GM18867 (cell line): Measurements from ENCODE around the gene DEAF1.

ENCODE experiments used
- ATAC-seq: cut with Tn5 transposase; IDR thresholded peaks from one replicate; pipeline ENCODE4 v1.9.1; 2021; ENCODE audit warnings: mild to moderate bottlenecking, moderate library complexity; ENCODE audit not compliant: unreplicated experiment

DEAF1 gene

DNA sequence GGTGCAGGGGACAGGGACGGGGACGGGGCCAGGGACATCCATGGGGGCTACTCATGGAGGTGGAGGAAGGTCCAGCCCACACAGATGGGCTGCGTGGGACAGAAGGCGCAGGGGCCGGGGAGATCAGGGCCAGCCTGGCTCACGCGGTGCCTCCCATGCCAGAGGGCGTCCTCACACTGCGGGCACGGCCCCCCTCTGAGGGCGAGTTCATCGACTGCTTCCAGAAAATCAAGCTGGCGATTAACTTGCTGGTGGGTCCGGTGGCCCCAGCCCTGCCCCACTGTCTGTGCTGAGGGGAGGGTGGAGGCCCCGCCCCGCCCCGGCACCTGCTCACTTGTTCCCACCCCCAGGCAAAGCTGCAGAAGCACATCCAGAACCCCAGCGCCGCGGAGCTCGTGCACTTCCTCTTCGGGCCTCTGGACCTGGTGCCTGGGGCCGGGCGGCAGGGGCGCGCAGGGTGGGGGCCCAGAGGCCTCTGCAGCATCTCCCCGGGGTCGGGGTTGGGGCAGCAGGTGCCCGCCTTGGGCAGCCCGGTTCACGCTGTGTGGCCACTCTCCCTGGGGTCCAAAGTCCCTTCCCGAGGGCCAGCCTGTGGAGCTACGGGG, 26.8 kb upstream of the DEAF1 start:
- ATAC-seq: peak; percentile 36

DNA sequence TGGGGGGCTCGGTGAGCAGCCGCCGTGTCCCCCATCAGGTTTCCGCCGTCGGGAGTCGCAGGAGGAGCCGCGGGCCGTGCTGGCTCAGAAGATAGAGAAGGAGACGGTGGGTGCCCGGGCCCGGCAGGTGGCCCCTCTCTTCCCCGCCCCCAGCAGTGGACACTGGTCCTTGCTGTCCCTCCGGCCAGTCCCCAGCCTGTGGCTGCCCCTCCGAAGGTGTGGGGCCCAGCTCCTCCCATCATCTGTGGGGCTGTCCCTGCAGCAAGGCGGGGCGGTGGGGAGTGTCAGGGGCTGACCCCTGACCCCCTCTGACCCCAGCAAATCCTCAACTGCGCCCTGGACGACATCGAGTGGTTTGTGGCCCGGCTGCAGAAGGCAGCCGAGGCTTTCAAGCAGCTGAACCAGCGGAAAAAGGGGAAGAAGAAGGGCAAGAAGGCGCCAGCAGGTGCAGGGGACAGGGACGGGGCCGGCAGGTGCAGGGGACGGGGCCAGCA, 26.3 kb upstream of the DEAF1 start:
- no peak for ATAC-seq

DNA sequence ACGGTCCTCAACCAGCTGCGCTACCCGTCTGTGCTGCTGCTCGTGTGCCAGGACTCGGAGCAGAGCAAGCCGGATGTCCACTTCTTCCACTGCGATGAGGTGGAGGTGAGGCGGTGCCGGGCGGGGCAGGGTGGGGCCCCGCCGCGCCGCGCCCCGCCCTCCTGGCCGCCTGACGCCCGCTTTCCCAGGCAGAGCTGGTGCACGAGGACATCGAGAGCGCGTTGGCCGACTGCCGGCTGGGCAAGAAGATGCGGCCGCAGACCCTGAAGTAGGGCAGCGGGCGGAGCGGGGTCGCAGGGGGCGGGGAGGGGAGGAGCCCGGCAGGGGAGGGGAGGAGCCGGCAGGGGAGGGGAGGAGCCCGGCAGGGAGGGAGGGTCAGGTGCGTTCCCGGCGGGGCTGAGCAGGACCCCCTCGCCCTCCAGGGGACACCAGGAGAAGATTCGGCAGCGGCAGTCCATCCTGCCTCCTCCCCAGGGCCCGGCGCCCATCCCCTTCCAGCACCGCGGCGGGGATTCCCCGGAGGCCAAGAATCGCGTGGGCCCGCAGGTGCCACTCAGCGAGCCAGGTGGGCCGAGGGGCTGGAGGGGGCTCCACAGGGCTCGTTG, 25.7 kb upstream of the DEAF1 start:
- no peak for ATAC-seq

DNA sequence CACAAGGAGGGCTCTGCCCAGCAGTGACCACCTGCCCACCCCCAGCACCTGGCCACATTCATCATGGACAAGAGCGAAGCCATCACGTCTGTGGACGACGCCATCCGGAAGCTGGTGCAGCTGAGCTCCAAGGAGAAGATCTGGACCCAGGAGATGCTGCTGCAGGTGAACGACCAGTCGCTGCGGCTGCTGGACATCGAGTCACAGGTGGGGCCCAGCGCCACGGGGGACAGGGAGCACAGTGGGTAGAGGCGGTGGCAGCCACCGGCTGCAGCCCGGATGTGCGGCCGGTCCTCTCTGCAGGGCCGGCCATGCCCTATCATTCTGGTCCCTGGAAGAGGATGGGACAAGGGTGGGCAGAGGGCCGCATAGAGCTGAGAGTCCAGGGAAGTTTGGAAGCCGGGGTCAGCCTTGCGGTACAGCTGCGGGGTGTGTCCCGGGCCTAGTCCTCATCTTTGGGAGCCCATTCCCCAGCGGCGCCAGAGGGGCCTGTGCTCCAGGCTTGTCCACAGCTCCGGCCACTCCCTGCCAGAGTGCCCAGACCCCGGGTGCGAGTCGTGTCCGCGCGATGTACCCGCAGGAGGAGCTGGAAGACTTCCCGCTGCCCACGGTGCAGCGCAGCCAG, 25.1 kb upstream of the DEAF1 start:
- ATAC-seq: no peak

DNA sequence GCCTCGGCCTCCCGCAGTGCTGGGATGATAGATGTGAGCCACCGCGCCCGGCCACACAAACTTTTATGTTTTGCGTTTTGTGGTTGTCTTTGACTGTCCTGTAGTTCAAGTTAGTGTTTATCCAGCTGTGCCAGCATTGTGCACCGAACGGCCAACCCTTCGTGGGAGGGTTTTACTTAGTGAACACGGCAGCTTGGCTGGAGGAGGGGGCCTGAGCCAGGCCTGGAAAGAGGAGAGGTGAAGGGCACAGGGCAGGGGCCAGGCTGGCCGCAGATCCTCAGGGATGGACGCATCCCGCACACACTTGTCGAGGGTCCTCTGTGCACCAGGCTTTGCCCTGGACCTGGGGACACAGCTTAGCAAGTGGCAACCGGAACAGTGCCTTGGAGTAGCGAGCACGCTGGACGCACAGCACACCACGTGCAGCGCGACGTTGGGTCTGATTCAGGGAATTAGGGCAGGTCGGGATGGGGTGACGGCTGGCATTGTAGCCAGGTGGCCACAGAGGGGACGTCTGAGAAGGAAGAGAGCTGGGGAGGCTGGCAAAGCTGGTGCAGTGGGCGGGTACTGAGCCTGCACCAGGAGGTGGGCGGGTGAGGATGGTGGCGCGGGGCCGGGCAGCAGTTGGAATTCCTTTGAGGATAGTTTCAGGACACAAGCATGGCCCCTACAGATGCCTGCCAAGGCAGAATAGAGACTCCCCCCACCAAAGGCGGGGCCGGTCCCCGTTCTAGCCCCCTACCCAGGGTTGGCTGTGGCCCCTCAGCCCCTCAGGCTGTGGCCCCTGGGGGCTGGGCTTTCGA, 24.4 kb upstream of the DEAF1 start:
- no peak for ATAC-seq

DNA sequence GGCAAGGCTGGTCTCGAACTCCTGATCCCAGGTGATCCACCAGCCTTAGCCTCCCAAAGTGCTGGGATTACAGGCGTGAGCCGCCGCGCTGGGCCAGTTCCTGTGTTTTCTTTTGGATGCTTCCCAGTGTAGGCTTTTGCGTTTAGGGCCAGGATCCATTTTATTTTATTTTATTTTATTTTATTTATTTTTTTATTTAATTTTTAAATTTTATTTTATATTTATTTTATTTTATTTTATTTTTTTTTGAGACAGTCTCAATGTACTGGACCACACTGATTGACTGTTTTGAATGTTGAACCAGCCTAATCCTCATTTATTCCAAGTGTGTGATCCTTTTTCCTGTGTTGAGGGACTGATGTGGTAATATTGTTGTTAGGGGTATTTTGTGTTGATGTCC, 19.4 kb upstream of the DEAF1 start:
- ATAC-seq: no peak

DNA sequence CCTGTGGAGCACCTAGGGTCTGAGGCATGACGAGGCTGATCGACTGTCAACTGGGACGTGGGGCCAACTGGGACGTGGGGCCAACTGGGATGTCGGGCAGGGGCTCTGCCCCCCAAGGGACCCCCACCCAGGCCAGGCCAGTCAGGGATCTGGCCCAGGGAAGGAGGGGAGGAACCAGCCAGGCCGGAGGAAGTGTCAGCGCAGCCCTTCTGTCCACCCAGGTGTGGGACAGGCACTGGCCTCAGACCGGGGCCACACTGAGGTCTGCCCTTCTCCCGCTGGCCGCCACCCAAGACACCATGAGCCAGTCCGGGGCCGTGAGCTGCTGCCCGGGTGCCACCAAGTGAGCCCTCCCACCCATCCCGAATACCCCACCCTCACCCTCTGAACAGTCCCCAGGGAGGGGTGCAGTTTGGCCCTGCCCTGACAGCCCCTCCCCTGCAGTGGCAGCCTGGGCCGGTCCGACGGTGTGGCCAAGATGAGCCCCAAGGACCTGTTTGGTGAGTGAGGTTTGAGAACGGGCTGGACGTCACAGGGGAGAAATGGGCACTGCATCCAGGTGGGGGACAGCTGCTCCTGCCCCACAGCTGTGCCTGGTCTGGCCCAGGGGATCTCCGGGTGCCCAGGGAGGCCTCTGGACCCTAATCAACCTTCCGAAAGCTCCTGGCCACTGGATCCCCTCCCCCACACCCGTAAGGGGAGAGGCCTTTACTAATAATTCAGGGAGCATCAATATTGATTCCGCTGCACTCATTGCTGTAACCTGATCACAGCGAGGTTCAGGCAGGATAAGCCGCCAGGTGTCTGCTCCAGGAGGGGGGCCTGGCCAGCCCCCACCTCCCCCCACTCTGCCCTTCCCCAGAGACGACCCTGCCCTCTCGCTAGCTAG, 14.3 kb upstream of the DEAF1 start:
- ATAC-seq: no peak

DNA sequence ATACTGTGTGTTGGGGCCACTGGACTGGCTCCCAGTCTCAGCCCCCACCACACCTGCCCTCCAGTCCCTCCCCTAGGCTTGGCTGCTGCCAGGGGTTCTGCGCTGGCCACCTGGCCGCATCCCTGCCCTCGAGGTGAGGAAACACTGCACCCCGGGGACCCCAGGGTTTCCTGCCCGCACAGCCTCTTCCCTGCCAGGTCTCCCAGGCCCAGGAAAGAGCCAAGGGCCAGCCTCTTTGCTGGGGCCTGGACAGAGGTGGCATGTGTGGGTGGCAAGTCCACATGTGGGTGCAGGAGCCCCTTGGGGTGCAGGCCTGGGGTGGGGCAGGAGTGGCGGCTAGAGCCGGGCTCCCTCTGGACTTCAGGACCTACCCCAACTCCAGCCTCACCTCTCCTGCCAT, 13.5 kb upstream of the DEAF1 start:
- no peak for ATAC-seq

DNA sequence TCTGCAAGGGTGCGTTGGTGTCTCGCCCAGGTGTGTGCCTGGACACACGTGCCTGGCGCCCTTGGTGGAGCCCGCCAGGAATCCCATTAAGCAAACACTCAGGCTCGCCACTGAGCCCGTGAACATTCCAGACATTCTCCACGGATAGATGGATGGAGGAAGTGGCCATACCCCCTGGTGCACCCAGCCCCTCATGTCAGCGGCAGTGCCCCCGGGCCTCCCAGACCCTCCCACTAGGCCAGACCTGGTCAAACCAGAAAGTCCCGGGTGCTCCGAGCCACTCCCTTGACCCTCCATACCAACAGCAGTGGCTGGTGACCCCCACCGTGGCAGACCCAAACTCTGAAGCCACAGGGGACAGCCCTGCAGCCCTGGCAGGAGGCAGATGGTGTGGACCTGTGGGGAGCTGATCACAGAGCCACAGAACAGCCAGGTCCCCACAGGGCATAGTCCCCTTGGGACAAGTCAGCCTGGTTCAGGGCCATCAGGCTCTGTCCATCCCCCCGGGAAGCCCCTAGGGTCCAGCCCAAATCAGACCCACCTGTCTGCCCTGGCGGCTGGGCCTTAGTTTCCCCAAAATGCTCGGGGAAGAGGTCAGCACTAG, 12.9 kb upstream of the DEAF1 start:
- no peak for ATAC-seq

DNA sequence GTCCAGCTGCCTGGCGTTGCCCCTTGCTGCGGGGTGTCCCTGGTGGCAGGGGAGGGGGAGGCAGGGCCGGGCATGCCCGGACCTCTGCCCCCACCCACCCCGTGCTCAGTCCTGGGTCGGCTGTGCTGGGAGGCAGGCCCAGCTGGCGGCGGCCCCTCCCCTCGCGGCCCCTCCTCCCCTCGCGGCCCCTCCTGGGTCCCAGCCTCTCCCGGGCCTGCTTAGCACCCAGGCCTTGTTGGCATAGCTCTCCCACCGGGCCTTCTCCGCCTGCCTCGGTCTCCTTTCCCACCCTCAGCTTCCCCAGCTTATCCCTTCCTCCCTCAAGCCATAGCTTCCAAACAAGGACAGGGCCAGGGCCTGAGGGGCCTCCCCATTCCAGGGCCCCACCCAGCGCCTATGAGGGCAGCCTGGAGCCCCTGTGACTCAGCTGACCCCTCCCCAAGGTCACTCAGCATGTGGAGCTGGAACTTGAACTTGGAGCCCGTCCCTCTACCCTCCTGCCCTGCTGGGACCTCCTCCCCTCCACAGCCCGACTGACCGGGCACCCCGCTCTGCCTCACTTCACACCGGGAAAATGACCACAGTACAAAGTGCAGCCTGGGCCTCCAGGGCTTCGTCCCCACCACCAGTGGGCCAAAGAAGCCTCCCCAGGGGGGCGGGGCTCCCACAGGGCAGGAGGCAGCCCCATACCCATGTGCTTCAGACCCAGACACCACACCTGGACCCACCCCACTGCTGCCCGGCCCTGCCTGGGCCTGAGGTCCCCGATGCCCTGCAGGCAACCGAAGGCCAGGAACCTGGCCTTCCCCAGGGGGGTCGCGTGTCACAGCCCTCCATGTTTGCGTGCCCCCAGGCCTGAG, 12.2 kb upstream of the DEAF1 start:
- ATAC-seq: no peak

DNA sequence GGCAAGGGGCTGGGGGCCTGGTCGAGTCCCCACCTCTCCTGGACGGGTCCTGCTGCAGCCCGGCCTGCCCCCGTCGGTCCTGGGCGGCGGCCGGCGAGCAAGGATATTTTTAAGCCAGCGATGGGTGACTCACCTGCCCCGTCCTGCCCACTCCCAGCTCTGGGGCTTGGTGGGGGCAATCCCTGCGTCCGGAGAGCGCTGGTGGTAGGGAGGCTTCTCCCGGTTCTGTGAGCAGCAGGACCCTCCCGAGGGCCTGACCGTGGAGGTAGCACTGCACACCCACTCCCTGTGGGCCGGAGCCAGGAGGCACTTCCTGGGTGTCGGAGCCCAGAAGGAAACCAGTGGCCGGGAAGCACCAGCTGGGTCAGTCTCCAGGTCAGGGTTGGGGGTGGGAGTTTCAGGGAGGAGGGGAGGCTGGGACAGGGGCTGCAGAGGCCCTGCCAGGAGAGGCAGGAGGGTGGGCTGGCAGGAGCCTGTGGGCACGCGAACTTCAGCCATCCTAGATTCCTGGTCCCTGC, 11.5 kb upstream of the DEAF1 start:
- no peak for ATAC-seq

DNA sequence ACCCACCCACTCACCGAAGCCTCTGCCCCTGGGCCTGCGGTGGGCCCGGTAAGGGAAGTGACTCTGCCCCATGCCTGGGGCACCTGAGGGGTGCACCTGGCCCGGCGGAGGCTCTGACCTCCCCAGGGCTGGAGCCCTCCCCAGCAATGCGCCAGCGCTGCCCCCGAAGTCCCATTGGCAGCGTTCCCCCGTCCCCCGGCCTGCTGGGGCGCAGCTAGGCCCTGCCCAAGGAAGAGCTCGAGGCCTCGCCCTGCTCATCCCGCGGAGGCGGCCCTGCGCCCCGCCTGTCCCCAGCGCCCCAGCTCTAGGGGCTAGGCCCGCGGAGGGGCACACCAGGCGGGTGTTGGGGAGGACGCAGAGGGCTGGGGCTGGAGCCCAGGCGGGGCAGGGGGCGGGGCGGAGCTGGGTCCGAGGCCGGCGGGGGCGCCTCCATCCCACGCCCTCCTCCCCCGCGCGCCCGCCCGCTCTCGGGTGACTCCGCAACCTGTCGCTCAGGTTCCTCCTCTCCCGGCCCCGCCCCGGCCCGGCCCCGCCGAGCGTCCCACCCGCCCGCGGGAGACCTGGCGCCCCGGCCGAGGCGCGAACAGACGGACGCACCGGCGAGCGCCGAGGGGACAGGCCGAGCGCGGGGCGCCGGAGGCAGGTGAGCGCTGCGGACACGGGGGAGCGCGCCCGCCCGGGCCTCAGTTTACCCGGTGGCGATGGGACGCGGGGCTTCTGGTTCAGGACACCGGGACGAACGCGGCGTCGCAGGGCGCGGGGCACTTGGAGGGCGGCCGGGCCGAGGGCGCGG, 10.8 kb upstream of the DEAF1 start, which contains the start of gene EPS8L2:
Gene EPS8L2 (plus strand): TSS at position 586 of the 793 bp plus-strand sequence. CDS start 3,177 bp downstream, outside the sequence.
- ATAC-seq: no peak

DNA sequence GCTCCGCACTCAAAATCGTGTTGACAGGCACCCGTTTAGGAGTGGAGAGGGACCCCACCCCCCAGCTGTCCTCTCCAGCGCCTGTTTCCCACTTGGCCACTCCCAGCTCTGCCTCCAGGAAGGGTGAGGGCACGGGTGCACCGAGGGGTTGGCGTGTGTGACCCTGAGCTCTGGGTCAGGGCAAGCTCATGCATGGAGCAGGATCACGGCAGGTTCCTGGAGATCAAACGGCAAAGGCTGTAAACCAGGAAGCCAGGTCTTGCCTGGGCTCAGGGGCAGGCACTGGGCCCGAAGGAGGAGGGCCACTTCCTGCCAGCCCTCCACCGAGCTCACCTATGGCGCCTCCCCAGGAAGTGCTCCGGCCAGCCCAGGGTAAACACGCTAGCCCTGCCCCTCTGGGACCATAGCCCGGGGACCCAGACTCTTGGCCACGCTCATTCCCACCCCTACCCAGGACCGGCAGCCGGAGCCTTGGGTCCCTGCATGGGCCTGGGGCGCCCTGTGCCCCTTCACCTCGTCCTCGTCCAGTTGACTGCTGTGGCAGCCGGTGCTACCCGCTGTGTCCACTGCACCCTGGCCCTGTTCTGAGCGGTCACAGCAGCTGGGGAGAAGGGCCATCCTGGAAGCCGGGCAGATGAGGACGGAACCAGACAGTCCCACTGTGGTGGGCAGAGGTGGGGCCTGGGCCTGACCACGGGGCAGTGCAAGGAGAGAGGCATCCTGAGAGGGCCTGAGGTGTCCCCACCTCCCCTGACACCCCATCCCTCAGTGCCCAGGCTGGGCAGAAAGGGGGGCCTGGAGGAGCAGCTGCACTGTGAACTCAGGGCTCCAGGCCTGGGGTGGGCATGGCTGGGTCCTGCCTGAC, 10.0 kb upstream of the DEAF1 start:
- ATAC-seq: no peak

DNA sequence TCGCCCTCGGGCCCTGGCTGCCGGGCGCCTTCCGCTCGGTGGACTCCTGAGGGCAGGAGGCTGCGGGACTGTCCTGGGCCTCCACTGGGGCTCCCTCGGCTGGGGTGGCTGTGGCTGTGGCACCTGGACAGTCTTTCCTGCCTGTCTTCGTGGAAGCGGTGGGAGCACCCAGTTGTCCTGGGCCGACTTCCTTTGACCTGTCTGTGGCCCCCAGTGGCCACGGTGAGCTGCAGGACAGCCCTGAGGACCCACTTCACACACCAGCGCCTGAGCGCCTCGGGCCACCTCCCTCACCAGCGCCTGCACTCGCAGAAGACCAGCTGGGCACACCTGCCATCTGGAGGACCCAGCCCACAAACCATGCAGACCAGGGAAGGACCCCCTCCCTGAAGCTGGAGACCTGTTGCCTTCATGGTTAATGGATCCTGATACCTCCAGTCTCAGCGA, 9.2 kb upstream of the DEAF1 start:
- no peak for ATAC-seq

DNA sequence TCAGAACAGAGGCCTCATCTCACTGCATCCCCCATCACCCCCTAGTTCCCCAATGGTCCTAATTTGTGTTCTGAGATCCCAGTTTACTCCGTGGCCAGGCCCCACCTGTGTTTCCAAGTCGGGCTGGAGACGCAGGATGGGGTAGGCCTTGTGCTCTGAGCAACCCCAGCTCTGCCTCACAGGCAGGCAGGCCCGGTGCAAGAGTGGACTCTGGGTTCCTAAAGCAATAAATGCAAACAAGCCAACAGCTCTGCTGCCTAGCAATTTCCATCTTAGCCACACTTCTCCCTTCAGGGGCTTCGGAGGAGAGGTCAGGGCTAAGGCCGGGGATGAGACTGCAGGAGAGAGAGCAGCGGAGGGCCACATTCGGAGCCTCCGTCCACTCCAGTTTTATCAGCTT, 8.5 kb upstream of the DEAF1 start:
- no peak for ATAC-seq

DNA sequence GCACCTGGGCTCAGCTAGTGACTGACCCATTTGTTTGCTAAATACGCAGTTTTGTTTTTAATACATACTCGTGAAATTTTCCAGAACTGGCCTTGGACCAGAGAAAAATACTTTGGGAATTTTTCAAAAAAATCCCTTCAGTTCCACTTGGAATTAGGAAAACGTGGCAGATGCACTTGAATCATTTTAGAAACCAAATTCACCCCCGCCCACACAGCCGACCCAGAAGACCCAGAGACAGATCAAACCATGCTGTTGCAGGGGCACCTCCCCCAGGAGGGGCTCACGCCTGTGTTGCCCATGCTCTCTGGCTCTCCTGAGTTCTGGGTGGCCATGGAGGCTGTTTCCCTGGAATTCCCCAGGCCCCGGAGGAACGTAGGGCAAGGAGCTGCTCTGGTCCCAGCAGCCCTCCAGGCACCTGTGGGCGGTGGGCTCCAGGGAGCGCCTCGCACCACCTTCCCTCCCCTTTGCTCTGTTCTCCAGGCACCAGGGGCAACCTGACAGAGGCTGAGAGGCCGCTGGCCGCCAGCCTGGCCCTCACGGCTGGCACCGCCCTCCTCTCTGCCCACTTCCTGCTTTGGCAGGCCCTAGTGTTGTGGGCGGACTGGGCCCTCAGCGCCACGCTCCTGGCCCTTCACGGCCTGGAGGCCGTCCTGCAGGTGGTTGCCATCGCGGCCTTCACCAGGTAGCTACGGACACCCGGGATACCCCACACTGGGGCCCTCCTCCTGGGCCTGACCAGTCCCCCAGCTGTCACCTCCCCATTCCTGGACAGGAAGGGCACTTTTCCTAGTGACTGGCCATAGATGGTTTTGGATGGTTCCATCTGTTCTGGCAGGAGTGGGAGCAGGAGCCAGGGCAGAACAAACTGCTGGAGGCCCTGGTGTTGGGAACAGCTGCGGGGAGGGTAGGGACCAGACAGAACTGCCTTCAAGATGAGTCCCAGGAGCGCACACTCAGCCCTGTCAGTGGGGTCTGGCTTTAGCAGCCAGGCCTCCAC, 7.7 kb upstream of the DEAF1 start:
- no peak for ATAC-seq
